Left ventricle myocardium inferior (tissue), 1 donor: ENCODE results near the gene EPS8. TPM values are rescaled to one million over a fixed set of nuclear protein-coding genes. Genes with fewer than 3 reads are reported as not detected.
A peak's percentile ranks its signal among the peaks of the same experiment; 100 is the strongest.

Experiments
- DNase-seq: peaks from one replicate; pipeline ENCODE4 v3.0.0-alpha.2; 2020
- H3K27ac ChIP-seq: fragments of 200-600 bp; replicated peaks from 2 replicates; pipeline ENCODE4 v1.8.0; 2021
- H3K27me3 ChIP-seq: fragments of 200-600 bp; 2 replicates; pipeline ENCODE4 v1.8.0; 2021; ENCODE audit warnings: low read depth
- H3K36me3 ChIP-seq: fragments of 200-600 bp; 2 replicates; pipeline ENCODE4 v1.8.0; 2021
- H3K4me1 ChIP-seq: fragments of 200-600 bp; 2 replicates; pipeline ENCODE4 v1.8.0; 2021
- H3K4me3 ChIP-seq: fragments of 200-600 bp; 2 replicates; pipeline ENCODE4 v1.8.0; 2021; ENCODE audit warnings: mild to moderate bottlenecking, moderate library complexity
- H3K9me3 ChIP-seq: fragments of 200-600 bp; replicated peaks from 2 replicates; pipeline ENCODE4 v1.8.0; 2021
- CTCF ChIP-seq: fragments of 200-600 bp; IDR thresholded peaks from 2 replicates; pipeline ENCODE4 v1.8.0; 2021; ENCODE audit warnings: antibody characterized with exemption, mild to moderate bottlenecking, borderline replicate concordance
- intact Hi-C: fragments of 100-400 bp; cut with micrococcal nuclease; formaldehyde crosslinking; loops from one replicate; pipeline ENCODE4 v1.11.0; 2022
- total RNA-seq: library from RNA; stranded (reverse); fragmentation: NEBNext Ultra II Directional; extraction: Animal tissue kit (Norgen Biotek cat#: 25700); gene quantifications from one replicate; pipeline ENCODE4 v1.2.1, GENCODE V29; 2021
- donor health status: DM: no; HTN: yes; CAD: no; lungs with severe emphysema.

The EPS8 gene
- total RNA-seq, 1 donor from 2014 or later: 18.9 TPM

- H3K36me3 ChIP-seq: no peaks in the 10 kb centered on the region
- no peak overlapping the region for H3K27ac ChIP-seq
- H3K27me3 ChIP-seq: peaks cover 37% of the 10 kb centered on the region
- TF ChIP-seq CTCF: peak; percentile 72
- no peak overlapping the region for H3K4me3 ChIP-seq
- H3K4me1 ChIP-seq: no peaks in the 10 kb centered on the region
- H3K9me3 ChIP-seq: no peaks in the 10 kb centered on the region
- DNase-seq: no peak
- intact Hi-C loops: loop anchor here (5.0 to 10.0 kb wide), 2 partner anchors 52 to 310 kb away; no protein-coding TSS in a partner anchor
These were observed 204.7 kb downstream of the EPS8 start for GRCh38 chr12:15584366-15585041.

GRCh38 chr12:15583804-15584203 is 205.4 kb downstream of the EPS8 start:
- no peaks in the 10 kb centered on the region for H3K4me1 ChIP-seq
- no peak overlapping the region for H3K4me3 ChIP-seq
- H3K9me3 ChIP-seq: no peaks in the 10 kb centered on the region
- H3K27ac ChIP-seq: no peak overlapping the region
- no peaks in the 10 kb centered on the region for H3K36me3 ChIP-seq
- intact Hi-C loops: loop anchor here (10.0 kb wide), 1 partner anchor 309 kb away; no protein-coding TSS in a partner anchor
- H3K27me3 ChIP-seq: peaks cover 30% of the 10 kb centered on the region
- DNase-seq: no peak
- TF ChIP-seq CTCF: no peak

- intact Hi-C loops: loop anchor here (10.0 kb wide), 1 partner anchor 306 kb away; no protein-coding TSS in a partner anchor
- no peak for TF ChIP-seq CTCF
- no peaks in the 10 kb centered on the region for H3K9me3 ChIP-seq
- H3K4me1 ChIP-seq: peaks cover 6% of the 10 kb centered on the region
- H3K27ac ChIP-seq: no peak overlapping the region
- no peaks in the 10 kb centered on the region for H3K36me3 ChIP-seq
- DNase-seq: no peak
- H3K4me3 ChIP-seq: no peak overlapping the region
- H3K27me3 ChIP-seq: peaks cover 20% of the 10 kb centered on the region
These were observed 208.2 kb downstream of the EPS8 start for GRCh38 chr12:15581006-15581405.

GRCh38 chr12:15580431-15580830 is 208.8 kb downstream of the EPS8 start:
- no peaks in the 10 kb centered on the region for H3K9me3 ChIP-seq
- DNase-seq: no peak
- no peaks in the 10 kb centered on the region for H3K36me3 ChIP-seq
- H3K27ac ChIP-seq: no peak overlapping the region
- no peak for TF ChIP-seq CTCF
- H3K4me3 ChIP-seq: no peak overlapping the region
- H3K27me3 ChIP-seq: peaks cover 14% of the 10 kb centered on the region
- intact Hi-C loops: loop anchor here (10.0 kb wide), 1 partner anchor 306 kb away; no protein-coding TSS in a partner anchor
- H3K4me1 ChIP-seq: peaks cover 11% of the 10 kb centered on the region

GRCh38 chr12:15575671-15576541 is 213.3 kb downstream of the EPS8 start:
- Histone ChIP-seq H3K9me3 (no peaks in the 10 kb centered on the region), H3K4me3 (no peak overlapping the region), H3K4me1 (peaks cover 11% of the 10 kb centered on the region), H3K27me3 (no peaks in the 10 kb centered on the region), H3K36me3 (no peaks in the 10 kb centered on the region), H3K27ac (no peak overlapping the region)
- intact Hi-C loops: no loop called here
- no peak for DNase-seq
- TF ChIP-seq CTCF: no peak
